ENCODE results near the gene THRB.

THRB gene

GRCh38 chr3:24119321-24119751, 375.3 kb downstream of the THRB start:
- POLR2A ChIA-PET: no interaction called here
- no peak for TF ChIP-seq CTCF (IDR thresholded peaks at IDR 0.05; ENCODE audit: control extremely low read depth, extremely low read depth, low read depth, missing control alignments)
- DNase-seq (ENCODE audit: extremely low spot score): no peak
- CTCF ChIA-PET: no interaction called here

GRCh38 chr3:24117508-24117907, 377.1 kb downstream of the THRB start:
- POLR2A ChIA-PET: no interaction called here

GRCh38 chr3:24111711-24112110, 382.9 kb downstream of the THRB start:
- ChIA-PET CTCF (interaction anchor here (1.4 kb wide), 1 partner anchor 10 kb away, joined by 3 read pairs; no protein-coding TSS in a partner anchor), POLR2A (no interaction called here)
- DNase-seq (ENCODE audit: extremely low spot score): no peak
- no peak for TF ChIP-seq CTCF (IDR thresholded peaks at IDR 0.05; ENCODE audit: control extremely low read depth, extremely low read depth, low read depth, missing control alignments)

More at GRCh38 chr3:24117508-24117907, 377.1 kb downstream of the THRB start:
- CTCF ChIA-PET: interaction anchor here (1.5 to 1.9 kb wide), 3 partner anchors 9 to 29 kb away, joined by 4 to 7 read pairs (median 4); no protein-coding TSS in a partner anchor
- no peak for DNase-seq (ENCODE audit: extremely low spot score)
- TF ChIP-seq CTCF (IDR thresholded peaks at IDR 0.05; ENCODE audit: control extremely low read depth, extremely low read depth, low read depth, missing control alignments): no peak

- no peak for DNase-seq (ENCODE audit: extremely low spot score)
- no peak for TF ChIP-seq CTCF (IDR thresholded peaks at IDR 0.05; ENCODE audit: control extremely low read depth, extremely low read depth, low read depth, missing control alignments)
- CTCF ChIA-PET: interaction anchor here (0.8 to 1.4 kb wide), 2 partner anchors 9 to 21 kb away, joined by 3 read pairs; no protein-coding TSS in a partner anchor
- POLR2A ChIA-PET: no interaction called here
Observed at GRCh38 chr3:24110051-24110450, 384.6 kb downstream of the THRB start.

- DNase-seq (ENCODE audit: extremely low spot score): no peak
- POLR2A ChIA-PET: no interaction called here
- CTCF ChIA-PET: interaction anchor here (1.0 to 1.8 kb wide), 4 partner anchors 9 to 19 kb away, joined by 3 to 4 read pairs (median 3); no protein-coding TSS in a partner anchor
- TF ChIP-seq CTCF (IDR thresholded peaks at IDR 0.05; ENCODE audit: control extremely low read depth, extremely low read depth, low read depth, missing control alignments): no peak
Observed at GRCh38 chr3:24101676-24102168, 392.9 kb downstream of the THRB start.

- ChIA-PET POLR2A (no interaction called here), CTCF (interaction anchor here (1.0 to 1.6 kb wide), 3 partner anchors 10 to 13 kb away, joined by 3 to 4 read pairs (median 3); no protein-coding TSS in a partner anchor)
- no peak for DNase-seq (ENCODE audit: extremely low spot score)
- TF ChIP-seq CTCF (IDR thresholded peaks at IDR 0.05; ENCODE audit: control extremely low read depth, extremely low read depth, low read depth, missing control alignments): no peak
Observed at GRCh38 chr3:24100696-24101402, 393.8 kb downstream of the THRB start.
